Activated T-cell treated with anti-CD3 and anti-CD28 coated beads, Interleukin-2, amount 50 U/mL, for 24 hours (primary cell): ENCODE data around the gene OVCA2.

Experiments
- DNase-seq: peaks from one replicate; pipeline ENCODE4 v3.0.0-alpha.2; 2020
- H3K27ac Mint-ChIP-seq: 2 replicates; pipeline ENCODE4 v1.8.0; 2020; ENCODE audit warnings: mild to moderate bottlenecking, mixed read lengths
- H3K27me3 Mint-ChIP-seq: 2 replicates; pipeline ENCODE4 v1.8.0; 2020; ENCODE audit warnings: mixed read lengths
- H3K36me3 Mint-ChIP-seq: 2 replicates; pipeline ENCODE4 v1.8.0; 2020; ENCODE audit warnings: low read depth, mixed read lengths
- H3K4me1 Mint-ChIP-seq: 2 replicates; pipeline ENCODE4 v1.8.0; 2020; ENCODE audit warnings: low read depth, mixed read lengths
- H3K4me3 Mint-ChIP-seq: 2 replicates; pipeline ENCODE4 v1.8.0; 2020; ENCODE audit warnings: mild to moderate bottlenecking, moderate library complexity, mixed read lengths
- H3K9me3 Mint-ChIP-seq: 2 replicates; pipeline ENCODE4 v1.8.0; 2020; ENCODE audit warnings: mixed read lengths

The OVCA2 gene

DNA sequence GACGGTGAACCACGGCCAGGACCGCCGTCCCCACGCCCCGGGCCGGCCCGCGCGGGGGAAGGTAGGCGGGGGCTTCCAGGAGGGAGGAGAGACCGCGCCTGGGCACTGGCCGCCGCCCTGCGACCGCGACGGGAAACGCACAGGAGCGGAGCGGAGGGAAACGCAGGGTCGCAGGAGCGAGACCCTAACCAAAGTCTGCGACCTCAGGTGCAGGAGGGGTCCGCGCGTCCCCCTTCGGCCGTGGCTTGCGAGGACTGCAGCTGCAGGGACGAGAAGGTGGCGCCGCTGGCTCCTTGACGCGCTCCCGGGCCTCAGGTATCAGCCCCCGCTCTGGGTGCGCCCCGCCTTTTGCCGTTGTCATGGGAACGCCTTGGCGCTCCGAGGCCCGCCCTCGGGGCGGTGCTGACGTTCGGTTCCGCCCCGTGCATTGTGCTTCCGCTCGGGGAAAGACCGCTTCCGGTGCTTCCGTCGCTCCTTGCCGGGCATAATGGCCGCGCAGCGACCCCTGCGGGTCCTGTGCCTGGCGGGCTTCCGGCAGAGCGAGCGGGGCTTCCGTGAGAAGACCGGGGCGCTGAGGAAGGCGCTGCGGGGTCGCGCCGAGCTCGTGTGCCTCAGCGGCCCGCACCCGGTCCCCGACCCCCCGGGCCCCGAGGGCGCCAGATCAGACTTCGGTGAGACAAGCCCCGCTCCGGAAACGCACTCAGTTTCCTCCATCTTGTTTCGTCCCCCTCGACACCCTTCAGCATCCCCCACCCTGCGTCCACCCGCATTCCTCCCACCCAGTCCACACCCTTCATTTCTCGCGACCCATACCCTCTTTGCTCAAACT is at the start of gene OVCA2:
Gene OVCA2, plus strand, starts transcription at position 462 of the 829 bp plus-strand sequence. Its CDS starts 26 bp downstream, at position 488.
- Mint-ChIP-seq H3K4me3 (peak within 1 kb of the TSS; percentile 88), H3K9me3 (no peaks in the 10 kb centered on the region), H3K4me1 (peaks cover 27% of the 10 kb centered on the region), H3K27me3 (no peaks in the 10 kb centered on the region), H3K36me3 (peaks cover 65% of the 10 kb centered on the region), H3K27ac (peak within 1 kb of the TSS; percentile 96)
- DNase-seq = peak; percentile 98

DNA sequence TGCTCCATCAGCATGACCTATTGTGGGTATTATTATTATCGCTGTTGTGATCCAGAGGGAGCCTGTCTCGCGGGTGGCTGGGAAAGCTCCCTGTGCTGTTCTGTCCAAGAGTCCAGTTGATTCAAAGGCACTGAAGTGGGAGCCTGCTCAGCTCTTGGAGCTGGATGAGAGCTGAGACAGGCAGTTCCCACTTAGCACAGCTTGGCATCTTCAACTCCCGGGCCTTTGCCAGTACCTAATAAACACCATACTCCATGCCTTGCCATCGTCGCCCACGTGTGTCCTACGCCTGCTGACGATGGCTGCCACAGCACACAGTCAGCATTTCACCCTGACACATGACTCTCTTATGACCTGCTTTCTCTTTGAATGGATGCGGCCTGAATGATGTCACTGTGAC is 49.3 kb upstream of the OVCA2 start:
- H3K27ac Mint-ChIP-seq = no peak overlapping the region
- H3K9me3 Mint-ChIP-seq = no peaks in the 10 kb centered on the region
- peaks cover 15% of the 10 kb centered on the region for H3K27me3 Mint-ChIP-seq
- no peak overlapping the region for H3K4me3 Mint-ChIP-seq
- H3K4me1 Mint-ChIP-seq = no peaks in the 10 kb centered on the region
- H3K36me3 Mint-ChIP-seq = no peaks in the 10 kb centered on the region
- DNase-seq = no peak

DNA sequence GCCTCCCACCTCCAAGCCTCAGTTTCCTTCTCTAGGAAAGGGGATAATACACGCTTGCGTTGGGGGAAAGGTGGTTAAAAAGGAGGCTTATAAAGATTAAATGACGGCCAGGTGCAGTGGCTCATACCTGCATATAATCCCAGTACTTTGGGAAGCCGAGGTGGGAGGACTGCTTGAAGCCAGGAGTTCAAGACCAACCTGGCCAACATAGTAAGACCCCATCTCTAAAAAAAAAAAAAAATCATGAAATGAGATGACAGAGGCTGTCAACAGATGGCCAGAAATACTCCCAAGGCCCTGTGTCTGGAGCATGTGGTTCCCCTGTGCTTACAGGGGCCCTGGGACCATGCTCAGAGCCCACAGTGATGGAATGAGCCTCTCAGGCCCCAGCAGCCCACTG is 47.1 kb upstream of the OVCA2 start:
- peaks cover 27% of the 10 kb centered on the region for H3K27me3 Mint-ChIP-seq
- H3K4me3 Mint-ChIP-seq = no peak overlapping the region
- H3K9me3 Mint-ChIP-seq = no peaks in the 10 kb centered on the region
- H3K4me1 Mint-ChIP-seq = no peaks in the 10 kb centered on the region
- no peak for DNase-seq
- H3K27ac Mint-ChIP-seq = no peak overlapping the region
- no peaks in the 10 kb centered on the region for H3K36me3 Mint-ChIP-seq

DNA sequence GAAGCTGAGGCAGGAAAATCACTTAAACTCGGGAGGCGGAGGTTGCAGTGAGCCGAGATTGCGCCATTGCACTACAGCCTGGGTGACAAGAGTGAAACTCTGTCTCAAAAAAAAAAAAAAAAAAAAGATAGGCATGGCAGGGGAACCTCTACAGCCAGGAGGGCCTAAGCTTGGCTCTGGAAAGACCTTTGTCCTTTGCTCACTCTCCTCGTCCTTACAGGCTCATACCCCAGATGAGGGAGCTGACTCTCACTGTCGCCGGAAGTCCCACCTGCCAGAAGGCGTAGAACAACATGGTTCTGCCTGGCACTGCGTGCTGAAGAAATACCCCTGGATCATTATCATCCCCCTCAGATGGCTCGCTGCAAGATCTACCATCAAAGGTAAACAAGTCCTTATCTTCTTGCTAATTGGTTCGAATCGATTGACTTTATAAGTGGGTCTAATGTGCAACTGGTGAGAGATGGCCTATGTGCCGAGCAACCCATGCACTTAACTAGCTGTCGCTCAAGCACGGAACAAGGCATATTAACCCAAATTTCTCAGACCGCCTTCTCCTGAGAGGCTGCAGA is 46.4 kb upstream of the OVCA2 start:
- no peak overlapping the region for H3K27ac Mint-ChIP-seq
- no peak overlapping the region for H3K4me3 Mint-ChIP-seq

DNA sequence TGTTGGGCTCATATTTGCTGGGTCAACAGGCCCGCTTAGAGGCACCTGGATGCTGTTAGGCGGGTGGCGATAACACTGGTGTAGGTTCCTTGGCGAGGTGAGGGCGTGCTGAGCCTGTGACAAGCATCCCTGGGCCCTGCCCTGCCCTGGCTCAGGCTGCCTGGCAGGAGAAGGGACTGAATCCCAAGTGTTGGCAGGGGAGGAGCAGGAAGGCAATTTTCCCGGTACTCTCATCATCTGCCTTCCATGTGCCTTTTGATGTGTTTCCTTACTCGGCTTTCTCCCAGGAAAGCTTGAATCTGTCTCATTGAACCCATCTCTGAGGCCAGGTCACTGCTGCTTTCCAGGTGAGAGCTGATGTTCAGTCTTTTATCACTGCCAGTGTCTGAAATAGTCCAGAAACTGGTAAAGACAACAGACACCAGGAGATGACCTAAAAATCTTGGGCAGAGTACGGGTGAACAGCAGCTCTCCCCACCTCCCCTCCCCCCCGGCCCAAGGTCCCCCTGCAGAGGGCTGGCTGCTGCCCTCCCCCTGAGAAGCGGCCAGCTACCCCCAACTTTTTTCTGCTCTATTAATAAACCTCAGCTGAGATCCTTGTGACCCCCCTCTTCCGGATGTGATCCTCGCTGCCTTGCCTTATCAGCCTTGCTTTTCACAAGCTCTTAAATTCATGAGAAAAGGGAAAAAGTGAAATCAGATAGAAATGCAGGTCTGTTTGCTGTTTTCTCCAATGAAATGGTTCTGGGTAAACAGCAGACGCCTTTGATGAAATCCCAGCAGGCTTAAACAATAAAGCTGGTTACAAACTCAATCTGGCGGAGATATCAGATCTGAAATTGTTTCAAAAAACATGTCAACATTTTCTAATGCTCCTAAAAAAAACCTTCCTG is 45.7 kb upstream of the OVCA2 start:
- no peak overlapping the region for H3K4me3 Mint-ChIP-seq
- H3K27me3 Mint-ChIP-seq = peaks cover 36% of the 10 kb centered on the region
- no peaks in the 10 kb centered on the region for H3K9me3 Mint-ChIP-seq
- no peaks in the 10 kb centered on the region for H3K4me1 Mint-ChIP-seq
- no peaks in the 10 kb centered on the region for H3K36me3 Mint-ChIP-seq
- no peak for DNase-seq
- H3K27ac Mint-ChIP-seq = no peak overlapping the region

More for the DNA sequence above, 46.4 kb upstream of the OVCA2 start:
- DNase-seq = no peak
- H3K36me3 Mint-ChIP-seq = no peaks in the 10 kb centered on the region
- H3K4me1 Mint-ChIP-seq = no peaks in the 10 kb centered on the region
- H3K9me3 Mint-ChIP-seq = no peaks in the 10 kb centered on the region
- H3K27me3 Mint-ChIP-seq = peaks cover 33% of the 10 kb centered on the region

DNA sequence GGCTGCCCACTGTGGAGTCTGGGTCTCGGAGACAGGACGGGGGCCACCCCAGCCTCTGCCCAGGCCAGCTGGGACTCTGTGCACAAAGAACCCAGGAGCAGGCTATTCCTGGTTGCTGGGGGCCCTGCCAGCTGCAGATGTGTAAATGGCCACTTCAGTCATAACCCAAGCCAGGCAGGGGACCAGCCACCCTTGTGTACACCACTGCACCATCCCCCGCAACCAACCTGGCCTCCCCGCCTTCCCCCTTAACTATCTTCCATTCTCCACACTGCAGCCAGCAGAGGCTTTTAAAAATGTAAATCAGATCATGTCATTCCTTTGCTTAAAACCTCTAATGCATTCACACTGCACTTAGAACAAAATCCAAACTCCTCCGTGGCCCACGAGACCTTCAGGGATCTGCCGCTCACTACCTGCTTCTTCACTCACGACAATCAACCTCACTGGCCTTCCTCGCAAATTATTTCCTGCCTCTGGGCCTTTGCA is 45.0 kb upstream of the OVCA2 start:
- no peaks in the 10 kb centered on the region for H3K9me3 Mint-ChIP-seq
- DNase-seq = no peak
- no peak overlapping the region for H3K27ac Mint-ChIP-seq
- no peaks in the 10 kb centered on the region for H3K36me3 Mint-ChIP-seq
- no peaks in the 10 kb centered on the region for H3K4me1 Mint-ChIP-seq
- no peak overlapping the region for H3K4me3 Mint-ChIP-seq
- H3K27me3 Mint-ChIP-seq = peaks cover 36% of the 10 kb centered on the region

DNA sequence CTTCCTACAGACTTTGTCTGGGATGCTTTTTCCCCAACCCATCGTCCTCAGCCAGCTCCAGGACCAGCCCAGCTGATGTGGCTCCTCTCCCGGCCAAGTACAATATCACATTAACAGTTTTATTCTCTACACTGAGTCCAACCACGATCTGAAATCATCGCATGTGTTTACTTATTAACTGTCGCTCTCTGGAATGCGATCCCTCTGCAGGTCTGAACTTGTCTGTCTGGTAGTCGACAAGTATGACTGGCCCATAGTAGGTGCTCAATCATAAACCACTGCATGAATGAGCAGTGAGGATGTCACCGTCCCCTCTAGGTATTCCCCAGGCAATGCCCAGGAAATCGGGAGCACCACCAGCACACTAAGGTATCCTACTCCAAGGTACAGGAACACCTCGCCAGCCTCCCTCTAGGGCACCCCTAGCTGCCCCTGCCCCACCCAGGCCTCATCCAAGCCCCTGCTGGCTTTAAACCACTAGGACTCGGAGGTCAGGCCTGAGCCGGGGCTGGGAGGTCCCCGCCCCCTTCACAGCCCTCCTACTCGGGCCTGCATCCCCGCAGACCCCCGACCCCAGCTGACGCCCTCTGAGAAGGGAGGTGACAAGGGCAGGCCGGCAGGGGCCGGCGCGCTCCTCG is 44.4 kb upstream of the OVCA2 start:
- Mint-ChIP-seq H3K27me3 (peaks cover 36% of the 10 kb centered on the region), H3K27ac (no peak overlapping the region)

DNA sequence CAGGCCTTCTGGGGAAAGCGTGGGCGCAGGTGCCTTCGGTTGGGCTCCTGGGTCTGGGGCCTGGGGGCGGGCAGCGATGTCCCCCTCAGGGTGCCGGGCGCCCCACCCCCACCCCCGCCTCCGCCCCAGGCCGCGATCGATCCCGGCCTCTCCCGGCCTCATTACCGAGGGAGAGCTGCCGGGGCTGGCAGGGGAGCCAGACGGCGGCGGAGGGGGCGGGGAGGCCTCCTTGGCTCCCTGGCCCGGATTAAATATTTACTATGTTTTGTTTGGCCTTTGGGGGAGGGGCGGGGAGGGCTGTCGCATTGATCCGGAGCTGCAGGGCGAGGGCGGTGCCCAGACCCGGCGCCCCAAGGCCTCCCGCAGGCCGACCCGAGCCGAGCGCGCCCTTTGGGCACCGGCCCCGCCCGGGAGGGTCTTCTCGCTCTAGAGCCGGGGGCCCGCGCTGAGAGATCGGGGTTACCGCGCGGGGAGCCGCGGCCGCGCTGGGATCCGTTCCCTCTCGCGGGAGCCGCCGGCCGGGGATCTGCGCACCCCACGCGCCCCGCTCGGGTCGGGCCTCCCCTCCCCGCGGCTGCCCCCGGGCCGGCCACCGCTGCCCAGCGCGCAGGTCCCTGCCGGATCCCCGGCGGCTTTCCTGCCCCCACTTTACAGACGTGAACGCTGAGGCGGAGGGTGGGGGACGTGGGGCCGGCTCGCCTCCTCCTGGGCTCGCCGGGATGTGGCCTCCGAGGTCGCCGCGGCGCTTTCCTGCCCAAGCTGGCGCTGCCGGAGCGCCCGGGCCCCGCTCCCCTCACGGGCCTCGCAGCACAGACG is 43.7 kb upstream of the OVCA2 start:
- H3K9me3 Mint-ChIP-seq = no peaks in the 10 kb centered on the region
- H3K27ac Mint-ChIP-seq = no peak overlapping the region
- H3K4me1 Mint-ChIP-seq = no peaks in the 10 kb centered on the region
- peak; percentile 35 for DNase-seq
- no peak overlapping the region for H3K4me3 Mint-ChIP-seq
- H3K36me3 Mint-ChIP-seq = no peaks in the 10 kb centered on the region
- H3K27me3 Mint-ChIP-seq = peaks cover 36% of the 10 kb centered on the region

More for the DNA sequence above, 44.4 kb upstream of the OVCA2 start:
- no peak for DNase-seq
- no peaks in the 10 kb centered on the region for H3K4me1 Mint-ChIP-seq
- H3K9me3 Mint-ChIP-seq = no peaks in the 10 kb centered on the region
- H3K4me3 Mint-ChIP-seq = no peak overlapping the region
- H3K36me3 Mint-ChIP-seq = no peaks in the 10 kb centered on the region

DNA sequence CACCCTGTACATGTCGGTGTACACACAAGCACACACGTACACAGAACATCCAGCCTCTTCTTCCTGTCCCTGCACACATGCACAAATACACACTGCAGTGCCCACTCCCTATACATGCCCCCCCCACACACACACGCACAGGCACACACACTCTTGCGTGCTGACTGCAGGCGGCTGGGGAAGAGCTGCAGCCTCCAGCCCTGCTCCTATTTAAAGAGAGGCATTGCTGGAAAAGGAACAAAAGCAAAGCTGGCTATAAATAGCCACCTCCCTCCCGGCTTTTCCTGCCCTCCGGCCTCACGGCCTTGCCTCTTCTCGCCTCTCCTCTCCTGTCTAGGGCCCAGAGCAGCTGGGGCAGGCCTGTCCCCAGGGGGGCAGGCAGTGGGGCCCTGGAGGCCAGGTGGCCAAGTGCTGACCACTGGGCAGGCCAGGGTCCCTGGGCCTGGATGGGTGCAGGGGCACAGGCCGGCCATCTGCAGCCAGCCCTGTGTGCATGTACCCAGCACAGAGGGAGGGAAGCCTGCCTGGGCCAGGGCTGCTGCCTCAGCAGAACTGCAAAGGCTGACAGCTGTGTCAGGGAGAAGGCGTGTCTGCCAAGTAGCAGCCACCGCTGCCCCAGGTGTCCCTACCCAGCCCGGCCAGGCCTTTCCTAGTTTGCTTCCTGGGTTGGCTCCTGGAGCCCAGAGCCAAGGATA is 42.1 kb upstream of the OVCA2 start:
- Mint-ChIP-seq H3K4me1 (no peaks in the 10 kb centered on the region), H3K27ac (no peak overlapping the region), H3K4me3 (no peak overlapping the region), H3K27me3 (peaks cover 36% of the 10 kb centered on the region), H3K9me3 (no peaks in the 10 kb centered on the region), H3K36me3 (no peaks in the 10 kb centered on the region)
- no peak for DNase-seq

DNA sequence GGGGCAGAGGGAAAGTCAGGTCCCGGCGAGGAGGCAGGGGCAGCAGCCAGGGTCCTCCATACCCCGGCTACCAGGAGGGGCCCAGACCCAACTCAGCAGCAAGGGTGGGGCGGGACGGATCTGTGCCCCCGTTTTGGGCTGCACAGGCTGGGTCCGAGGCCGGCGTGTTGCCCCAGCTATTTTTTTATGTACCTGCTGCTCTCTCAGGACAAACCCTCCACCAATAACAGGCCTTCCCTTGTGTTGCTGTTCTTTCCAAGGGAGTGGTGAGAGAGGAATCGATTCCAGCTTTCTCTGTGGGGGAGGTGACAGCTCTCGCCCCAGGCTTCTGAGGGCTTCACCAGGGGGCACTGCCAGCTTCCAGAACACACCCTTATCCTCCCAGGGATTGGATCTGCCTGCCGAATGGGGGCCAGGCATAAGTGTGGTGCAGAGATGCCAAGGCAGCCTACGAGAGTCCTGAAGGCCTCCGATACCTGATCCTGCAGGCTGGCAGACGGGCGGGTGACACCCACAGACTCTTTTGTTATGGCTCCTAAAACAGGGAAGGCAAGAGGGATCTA is 39.0 kb upstream of the OVCA2 start:
- Mint-ChIP-seq H3K27ac (no peak overlapping the region), H3K36me3 (no peaks in the 10 kb centered on the region), H3K9me3 (no peaks in the 10 kb centered on the region), H3K4me3 (no peak overlapping the region), H3K4me1 (no peaks in the 10 kb centered on the region), H3K27me3 (peaks cover 20% of the 10 kb centered on the region)
- DNase-seq = no peak

DNA sequence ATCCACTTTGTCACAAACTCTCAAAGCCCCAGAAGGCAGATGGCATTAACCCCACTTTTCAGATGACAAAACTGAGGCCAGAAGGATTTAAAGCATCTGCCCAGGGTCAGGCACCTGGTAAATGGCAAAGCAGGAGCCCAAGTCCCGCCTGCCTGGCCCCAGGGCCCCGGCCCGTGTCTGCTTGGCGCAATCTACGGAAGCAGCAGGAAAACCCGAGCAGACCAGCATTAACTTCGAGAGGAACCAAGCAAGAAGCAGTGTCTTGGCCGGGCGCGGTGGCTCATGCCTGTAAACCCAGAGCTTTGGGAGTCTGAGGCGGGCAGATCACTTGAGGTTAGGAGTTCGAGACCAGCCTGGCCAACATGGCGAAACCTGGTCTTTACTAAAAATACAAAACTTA is 38.3 kb upstream of the OVCA2 start:
- DNase-seq = no peak
- no peak overlapping the region for H3K4me3 Mint-ChIP-seq
- peaks cover 20% of the 10 kb centered on the region for H3K27me3 Mint-ChIP-seq
- H3K36me3 Mint-ChIP-seq = no peaks in the 10 kb centered on the region
- no peaks in the 10 kb centered on the region for H3K9me3 Mint-ChIP-seq
- H3K27ac Mint-ChIP-seq = no peak overlapping the region
- H3K4me1 Mint-ChIP-seq = no peaks in the 10 kb centered on the region

DNA sequence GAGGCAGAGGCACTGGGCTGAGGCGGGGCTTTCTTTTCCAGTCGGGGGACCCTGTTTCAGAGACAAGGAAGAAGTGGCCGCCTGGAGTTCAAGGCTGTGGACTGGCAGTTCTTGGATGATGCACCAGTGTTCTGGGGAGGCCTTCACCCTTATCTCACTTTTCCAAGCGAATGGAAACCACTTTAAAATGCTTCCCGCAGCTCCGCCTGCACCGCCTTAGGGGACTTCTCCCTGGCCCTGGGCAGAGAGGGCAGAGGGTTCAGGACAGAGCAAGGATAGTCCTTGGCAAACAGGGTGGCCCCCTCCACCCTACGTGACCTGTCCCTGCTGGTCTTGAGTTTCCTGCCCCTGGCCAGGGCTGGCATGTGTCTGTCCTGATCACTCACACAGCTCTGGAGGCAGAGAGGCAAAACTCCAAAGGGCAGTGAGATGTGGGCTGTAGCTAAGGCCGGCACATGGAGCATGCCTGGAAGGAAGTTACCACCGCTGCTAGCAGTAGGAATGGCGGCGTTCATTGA is 37.3 kb upstream of the OVCA2 start:
- no peak overlapping the region for H3K4me3 Mint-ChIP-seq
- no peaks in the 10 kb centered on the region for H3K4me1 Mint-ChIP-seq
- no peak for DNase-seq
- H3K36me3 Mint-ChIP-seq = no peaks in the 10 kb centered on the region
- no peak overlapping the region for H3K27ac Mint-ChIP-seq
- H3K9me3 Mint-ChIP-seq = no peaks in the 10 kb centered on the region
- peaks cover 11% of the 10 kb centered on the region for H3K27me3 Mint-ChIP-seq
